Lower leg skin (tissue), 3 donors: ENCODE data around the gene CIAO2A.

Source experiments
- POLR2A ChIP-seq, 2 donors: fragments of 450-650 bp; IDR thresholded peaks; one replicate each; pipeline ENCODE4 v1.6.1; 2016 to 2017; ENCODE audit warnings: antibody characterized with exemption in 2 of 2, mild to moderate bottlenecking in 1 of 2, moderate library complexity in 1 of 2
- TF ChIP-seq, protein P1 (sequence below), 3 donors: fragments of 450-650 bp; IDR thresholded peaks; one replicate each; pipeline ENCODE4 v1.5.1; 2016; ENCODE audit warnings: antibody characterized with exemption in 3 of 3, mild to moderate bottlenecking in 3 of 3, moderate library complexity in 2 of 3

DNA sequence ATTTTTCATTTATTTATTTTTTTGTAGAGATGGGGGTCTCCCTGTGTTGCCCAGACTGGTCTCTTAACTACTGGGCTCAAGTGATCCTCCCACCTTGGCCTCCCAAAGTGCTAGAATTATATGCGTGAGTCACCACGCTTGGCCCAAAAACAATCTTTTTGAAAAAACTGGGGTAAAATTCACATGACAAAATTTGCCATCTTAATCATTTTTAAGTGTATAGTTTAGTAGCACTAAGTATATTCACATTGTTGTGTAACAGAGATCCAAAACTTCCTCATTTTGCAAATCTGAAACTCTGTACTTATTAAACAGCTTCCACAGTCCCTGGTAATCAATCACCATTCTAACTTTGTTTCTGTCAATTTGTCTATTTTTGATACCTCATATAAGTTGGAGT lies 7.3 kb upstream of the CIAO2A start:
- TF ChIP-seq POLR2A (IDR thresholded peaks at IDR 0.05): no peak
- TF ChIP-seq, protein P1, sequence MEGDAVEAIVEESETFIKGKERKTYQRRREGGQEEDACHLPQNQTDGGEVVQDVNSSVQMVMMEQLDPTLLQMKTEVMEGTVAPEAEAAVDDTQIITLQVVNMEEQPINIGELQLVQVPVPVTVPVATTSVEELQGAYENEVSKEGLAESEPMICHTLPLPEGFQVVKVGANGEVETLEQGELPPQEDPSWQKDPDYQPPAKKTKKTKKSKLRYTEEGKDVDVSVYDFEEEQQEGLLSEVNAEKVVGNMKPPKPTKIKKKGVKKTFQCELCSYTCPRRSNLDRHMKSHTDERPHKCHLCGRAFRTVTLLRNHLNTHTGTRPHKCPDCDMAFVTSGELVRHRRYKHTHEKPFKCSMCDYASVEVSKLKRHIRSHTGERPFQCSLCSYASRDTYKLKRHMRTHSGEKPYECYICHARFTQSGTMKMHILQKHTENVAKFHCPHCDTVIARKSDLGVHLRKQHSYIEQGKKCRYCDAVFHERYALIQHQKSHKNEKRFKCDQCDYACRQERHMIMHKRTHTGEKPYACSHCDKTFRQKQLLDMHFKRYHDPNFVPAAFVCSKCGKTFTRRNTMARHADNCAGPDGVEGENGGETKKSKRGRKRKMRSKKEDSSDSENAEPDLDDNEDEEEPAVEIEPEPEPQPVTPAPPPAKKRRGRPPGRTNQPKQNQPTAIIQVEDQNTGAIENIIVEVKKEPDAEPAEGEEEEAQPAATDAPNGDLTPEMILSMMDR (IDR thresholded peaks at IDR 0.05): no peak
